HepG2 (cell line): ENCODE measurements around the gene TRIM27. TPM values are rescaled to one million over a fixed set of nuclear protein-coding genes. Genes with fewer than 3 reads are reported as not detected.
"Not testable (repeated sequence)": the region's sequence is repeated elsewhere in the genome, so short reads cannot be mapped to it uniquely, and the experiment has no call there.

Experiments
- ATAC-seq: fragments of 200-7000 bp; cut with Tn5 transposase; 3 replicates; pipeline ENCODE4 v1.9.1; 2020; ENCODE audit warnings: mild to moderate bottlenecking, moderate library complexity
- BruUV-seq: library from RNA; stranded (reverse); fragments of 400-500 nt; replicated peaks from 2 replicates; lab custom pipeline; 2021; lab: Mats Ljungman, UMichigan
- CTCF ChIA-PET: fragments of 300-600 bp; formaldehyde crosslinking; extraction: SDS; loops from one replicate; lab custom pipeline; 2021; ENCODE audit warnings: low total read pairs, inconsistent platforms, low intra/inter-chr PET ratio; lab: Yijun Ruan, JAX
- POLR2A ChIA-PET: fragments of 350-600 bp; sonication (Branson Sonifier 250); formaldehyde crosslinking; loops from one replicate; lab custom pipeline; 2020; ENCODE audit warnings: antibody characterized with exemption, inconsistent platforms; lab: Yijun Ruan, JAX
- DNase-seq: peaks from one replicate; pipeline ENCODE4 v3.0.0-alpha.2; 2015; ENCODE audit warnings: low spot score
- FAIRE-seq: peaks from 3 replicates; lab custom pipeline; 2011; peaks lifted over from hg19 to GRCh38; lab: Jason Lieb, UNC
- H2AFZ ChIP-seq: one replicate; pipeline ENCODE4 v1.6.1; 2011; ENCODE audit warnings: low read length, inconsistent platforms
- H3K27ac ChIP-seq: fragments of 300-600 bp; 3 replicates; pipeline ENCODE4 v1.8.0; 2011; ENCODE audit warnings: mixed run types, mild to moderate bottlenecking, mixed read lengths, low read length, inconsistent platforms; ENCODE audit not compliant: insufficient read depth; ENCODE audit errors: extremely low read length
- H3K27me3 ChIP-seq, 2 experiments: fragments of 200-600 bp in 1 of 2; 2 replicates in 1 of 2; 3 replicates in 1 of 2; pipeline versions ENCODE4 v1.6.0 to v1.8.0; 2011; ENCODE audit warnings: low read length in 2 of 2, mild to moderate bottlenecking in 2 of 2, moderate library complexity in 2 of 2, inconsistent platforms in 1 of 2; ENCODE audit not compliant: insufficient read depth in 2 of 2, control insufficient read depth in 1 of 2
- H3K36me3 ChIP-seq, 2 experiments: fragments of 200-600 bp in 1 of 2; replicated peaks in 1 of 2; 2 replicates in 1 of 2; 3 replicates in 1 of 2; pipeline versions ENCODE4 v1.5.1 to v1.8.0; 2011; ENCODE audit warnings: low read length in 2 of 2, inconsistent platforms in 1 of 2; ENCODE audit not compliant: insufficient read depth in 2 of 2, control insufficient read depth in 1 of 2
- H3K4me1 ChIP-seq: 2 replicates; pipeline ENCODE4 v1.5.1; 2012; ENCODE audit warnings: low read length, inconsistent platforms; ENCODE audit not compliant: insufficient read depth
- H3K4me2 ChIP-seq: 2 replicates; pipeline ENCODE4 v1.6.0; 2011; ENCODE audit warnings: low read depth, low read length, inconsistent platforms
- H3K4me3 ChIP-seq, 3 experiments: fragments of 200-600 bp in 1 of 3; sonication (generic), shearing (Covaris generic) in 1 of 3; replicated peaks in 1 of 3; 2 replicates each; pipeline ENCODE4 v1.5.1; 2011 to 2016; ENCODE audit warnings: low read length in 3 of 3, inconsistent platforms in 2 of 3, low read depth in 2 of 3, mild to moderate bottlenecking in 2 of 3, control low read depth in 1 of 3, mixed read lengths in 1 of 3; ENCODE audit not compliant: insufficient read depth in 1 of 3
- H3K79me2 ChIP-seq: one replicate; pipeline ENCODE4 v1.6.1; 2011; ENCODE audit warnings: low read length, inconsistent platforms; ENCODE audit not compliant: insufficient read depth
- H3K9ac ChIP-seq: 2 replicates; pipeline ENCODE4 v1.6.0; 2011; ENCODE audit warnings: mild to moderate bottlenecking, low read depth, low read length, inconsistent platforms; ENCODE audit not compliant: insufficient read depth
- H3K9me3 ChIP-seq: 2 replicates; pipeline ENCODE4 v1.5.1; 2012; ENCODE audit warnings: mild to moderate bottlenecking, low read length
- H4K20me1 ChIP-seq: 2 replicates; pipeline ENCODE4 v1.6.0; 2011; ENCODE audit warnings: inconsistent platforms, mild to moderate bottlenecking, low read length, moderate library complexity; ENCODE audit not compliant: insufficient read depth
- BRCA1 ChIP-seq: sonication (generic); formaldehyde crosslinking; IDR thresholded peaks from 2 replicates; pipeline ENCODE4 v1.4.0; 2020; ENCODE audit warnings: missing genetic modification reagents
- HNF4A ChIP-seq: sonication (generic); formaldehyde crosslinking; IDR thresholded peaks from 2 replicates; pipeline ENCODE4 v1.4.0; 2020; ENCODE audit warnings: missing genetic modification reagents
- MAFK ChIP-seq, 2 experiments: IDR thresholded peaks in 1 of 2; conservative IDR thresholded peaks in 1 of 2; 2 replicates each; pipeline ENCODE4 v1.6.1; 2011; ENCODE audit warnings: improper control_type of control experiment in 2 of 2, low read length in 2 of 2
- NFIC ChIP-seq: IDR thresholded peaks from 2 replicates; pipeline ENCODE4 v1.6.1; 2012; ENCODE audit warnings: mild to moderate bottlenecking, low read length, inconsistent platforms
- NFYB ChIP-seq: sonication (generic); formaldehyde crosslinking; IDR thresholded peaks from 2 replicates; pipeline ENCODE4 v1.4.0; 2020; ENCODE audit warnings: missing genetic modification reagents
- NFYC ChIP-seq: IDR thresholded peaks from 2 replicates; pipeline ENCODE4 v1.6.1; 2016; ENCODE audit warnings: missing genetic modification reagents, missing compliant biosample characterization
- POLR2A ChIP-seq, 2 experiments: IDR thresholded peaks; 2 replicates each; pipeline ENCODE4 v1.6.1; 2011; ENCODE audit warnings: low read depth in 2 of 2, low read length in 2 of 2, mild to moderate bottlenecking in 1 of 2, moderate library complexity in 1 of 2; ENCODE audit not compliant: insufficient read depth in 1 of 2
- PRPF4 ChIP-seq: fragments of 200-400 bp; formaldehyde crosslinking; IDR thresholded peaks from 2 replicates; pipeline ENCODE4 v1.6.1; 2016; ENCODE audit warnings: low read length, low read depth; ENCODE audit not compliant: poor library complexity, severe bottlenecking
- SP1 ChIP-seq, 2 experiments: fragments of 450-650 bp in 1 of 2; sonication (generic) in 1 of 2; formaldehyde crosslinking in 1 of 2; IDR thresholded peaks; 2 replicates each; pipeline versions ENCODE4 v1.4.0 to v1.6.1; 2016 to 2020; ENCODE audit warnings: missing genetic modification reagents in 1 of 2
- STAT5B ChIP-seq: sonication (generic); formaldehyde crosslinking; IDR thresholded peaks from 2 replicates; pipeline ENCODE4 v1.4.0; 2020; ENCODE audit warnings: missing genetic modification reagents
- ZBTB38 ChIP-seq: sonication (generic); formaldehyde crosslinking; IDR thresholded peaks from 2 replicates; pipeline ENCODE4 v1.5.1; 2020; ENCODE audit warnings: mild to moderate bottlenecking, missing genetic modification reagents
- ZC3H4 ChIP-seq: sonication (generic); formaldehyde crosslinking; IDR thresholded peaks from 2 replicates; pipeline ENCODE4 v1.4.0; 2020; ENCODE audit warnings: missing genetic modification reagents, borderline replicate concordance
- ZNF543 ChIP-seq: sonication (generic); formaldehyde crosslinking; IDR thresholded peaks from 2 replicates; pipeline ENCODE4 v1.4.0; 2020; ENCODE audit warnings: mild to moderate bottlenecking, missing genetic modification reagents
- WGBS: methylation state at CpG from one replicate; pipeline ENCODE4 v1.1.6; 2017; ENCODE audit warnings: low lambda C conversion rate; 5-methylcytosine and 5-hydroxymethylcytosine counted together
- in situ Hi-C: cut with HindIII; loops from 2 replicates; pipeline ENCODE4 v1.10.0; 2017; ENCODE audit warnings: low pct_unique_long_range_greater_than_20kb; ENCODE audit not compliant: extremely low pct_ligation_motif_present
- intact Hi-C: fragments of 100-400 bp; cut with micrococcal nuclease; formaldehyde crosslinking; loops from one replicate; pipeline ENCODE4 v1.10.0; 2022; ENCODE audit not compliant: unreplicated experiment
- polyA plus RNA-seq, 8 experiments: library from polyadenylated mRNA; depleted of rRNA in 3 of 8; stranded (reverse) in 7 of 8; unstranded in 1 of 8; fragments of >200 nt; fragmentation: Illumina TruSeq in 4 of 8; extraction: Trizol in 4 of 8; gene quantifications; 2 replicates each; pipeline versions ENCODE4 v1.2.1 to v1.2.3, GENCODE V29; 2011 to 2016; ENCODE audit warnings: low read depth in 4 of 8, missing spikeins in 1 of 8, mixed read lengths in 1 of 8; ENCODE audit not compliant: insufficient read depth in 1 of 8
- total RNA-seq, 5 experiments: library from RNA; depleted of rRNA; stranded (reverse); fragments of >200 nt; fragmentation: Illumina TruSeq; extraction: Trizol; gene quantifications; 2 replicates each; pipeline ENCODE4 v1.2.3, GENCODE V29; 2016; ENCODE audit warnings: low read depth in 1 of 5
- TF ChIP-seq, protein P1 (sequence below): sonication (generic); formaldehyde crosslinking; IDR thresholded peaks from 2 replicates; pipeline ENCODE4 v1.4.0; 2020; ENCODE audit warnings: missing genetic modification reagents, mild to moderate bottlenecking, borderline replicate concordance

TRIM27 gene
- total and polyA plus RNA-seq, 2 of the 13 experiments (the other 11 are each of a cell fraction or from before 2014, with no cell fraction given), result 88.6 to 112 TPM

DNA sequence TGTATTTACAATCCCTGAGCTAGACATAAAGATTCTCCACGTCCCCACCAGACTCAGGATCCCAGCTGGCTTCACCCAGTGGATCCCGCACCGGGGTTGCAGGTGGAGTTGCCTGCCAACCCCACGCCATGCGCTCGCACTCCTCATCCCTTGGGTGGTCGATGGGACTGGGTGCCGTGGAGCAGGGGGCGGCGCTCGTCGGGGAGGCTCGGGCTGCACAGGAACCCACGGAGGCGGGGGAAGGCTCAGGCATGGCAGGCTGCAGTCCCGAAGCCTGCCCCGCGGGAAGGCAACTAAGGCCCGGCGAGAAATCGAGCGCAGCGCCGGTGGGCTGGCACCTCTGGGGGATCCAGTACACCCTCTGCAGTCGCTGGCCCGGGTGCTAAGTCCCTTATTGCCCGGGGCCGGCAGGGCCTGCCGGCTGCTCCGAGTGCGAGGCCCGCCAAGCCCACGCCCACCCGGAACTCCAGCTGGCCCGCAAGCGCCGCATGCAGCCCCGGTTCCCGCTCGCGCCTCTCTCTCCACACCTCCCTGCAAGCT, 25.9 kb upstream of the TRIM27 start:
- H2AFZ ChIP-seq, H3K9ac ChIP-seq, ATAC-seq, CTCF ChIA-PET, DNase-seq, H3K4me3 ChIP-seq, H3K27me3 ChIP-seq, H3K4me2 ChIP-seq, H3K27ac ChIP-seq, intact Hi-C loops, BruUV-seq, H4K20me1 ChIP-seq, H3K9me3 ChIP-seq, H3K79me2 ChIP-seq, FAIRE-seq, in situ Hi-C loops, H3K36me3 ChIP-seq: not testable (repeated sequence)
- peaks cover 71% of the 10 kb centered on the region for H3K4me1 ChIP-seq
- POLR2A ChIA-PET, result interaction anchor here (2.3 to 2.6 kb wide), 2 partner anchors 27 to 31 kb away, joined by 13 to 17 read pairs; partner anchors contain the start of gene TRIM27
- TF ChIP-seq ZBTB38, result peak; percentile 60; the same call in 1 of the 2 replicates
- 98% methylated on average over 32 of the region's 41 CpGs for WGBS

DNA sequence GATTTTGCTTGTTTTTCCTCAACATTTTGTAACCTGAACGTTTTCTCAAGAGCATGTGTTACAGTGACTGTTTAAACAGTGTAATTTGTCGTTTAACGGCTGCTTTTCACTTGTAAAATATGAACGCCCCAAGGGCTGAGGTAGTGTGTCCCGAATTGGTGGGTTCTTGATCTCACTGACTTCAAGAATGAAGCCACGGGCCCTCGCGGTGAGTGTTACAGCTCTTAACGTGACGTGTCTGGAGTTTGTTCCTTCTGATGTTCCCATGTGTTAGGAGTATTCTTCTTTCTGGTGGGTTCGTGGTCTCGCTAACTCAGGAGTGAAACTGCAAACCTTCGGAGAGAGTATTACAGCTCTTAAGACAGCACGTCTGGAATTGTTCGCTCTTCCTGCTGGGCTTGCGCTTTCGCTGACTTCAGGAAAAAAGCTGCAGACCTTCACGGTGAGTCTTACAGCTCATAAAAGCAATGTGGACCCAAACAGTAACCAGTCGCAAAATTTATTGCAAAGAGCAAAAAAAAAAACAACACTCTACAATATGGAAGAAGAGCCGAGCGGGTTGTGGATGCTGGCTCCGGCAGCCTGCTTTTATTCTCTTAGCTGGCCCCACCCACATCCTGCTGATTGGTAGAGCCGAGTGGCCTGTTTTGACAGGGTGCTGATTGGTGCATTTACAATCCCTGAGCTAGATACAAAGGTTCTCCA, 25.1 kb upstream of the TRIM27 start:
- Histone ChIP-seq H3K36me3 (no peaks in the 10 kb centered on the region), H3K4me1 (peaks cover 69% of the 10 kb centered on the region), H3K27me3 (peaks cover 0 to 3% of the 10 kb centered on the region in 2 experiments; a peak in 1 of 5 replicates), H3K27ac (peak overlapping the region; percentile 54), H3K9me3 (no peaks in the 10 kb centered on the region), H3K79me2 (no peaks in the 10 kb centered on the region), H3K4me3 (peak overlapping the region in 1 of 3 experiments; percentile 23; a peak in 1 of 6 replicates), H3K9ac (no peak overlapping the region), H3K4me2 (peak overlapping the region; percentile 58), H2AFZ (peak overlapping the region; percentile 39), H4K20me1 (no peaks in the 10 kb centered on the region)
- peak; percentile 66 for DNase-seq
- ChIA-PET POLR2A (interaction anchor here (1.8 to 2.6 kb wide), 3 partner anchors 26 to 54 kb away, joined by 7 to 17 read pairs (median 13); partner anchors contain the start of gene TRIM27), CTCF (no interaction called here)
- in situ Hi-C loops (no loop called here), intact Hi-C loops (no loop called here)
- peak; percentile 6; the same call in 2 of the 3 replicates for ATAC-seq
- BruUV-seq, result TSS peak; percentile 100
- 77% methylated on average over 23 of the region's 23 CpGs for WGBS
- FAIRE-seq, result no peak
- TF ChIP-seq MAFK (conservative IDR thresholded peaks at IDR 0.05 in 1 of 2, IDR thresholded peaks at IDR 0.05 in 1 of 2; ENCODE audit: low read length in 2 of 2) (peak; percentile 10 to 28; a peak in 2 of 4 replicates), BRCA1 (CRISPR knock-in tag) (no peak), SP1 (IDR thresholded peaks at IDR 0.05) (no peak), SP1 (CRISPR knock-in tag; IDR thresholded peaks at IDR 0.05) (peak; percentile 50; the same call in 1 of the 2 replicates), STAT5B (CRISPR knock-in tag) (no peak), PRPF4 (peak; percentile 33), NFYB (peak; percentile 85), POLR2A (IDR thresholded peaks at IDR 0.05; ENCODE audit: insufficient read depth in 1 of 2, low read depth in 2 of 2, low read length in 2 of 2) (peak; percentile 60 to 92), ZNF543 (CRISPR knock-in tag) (no peak), NFYC (CRISPR knock-in tag) (peak; percentile 77), NFIC (0 out of 2 replicates have a peak, but pooled peaks have one; percentile 27), ZC3H4 (CRISPR knock-in tag) (peak; percentile 96), HNF4A (CRISPR knock-in tag) (no peak)
- TF ChIP-seq, protein P1, sequence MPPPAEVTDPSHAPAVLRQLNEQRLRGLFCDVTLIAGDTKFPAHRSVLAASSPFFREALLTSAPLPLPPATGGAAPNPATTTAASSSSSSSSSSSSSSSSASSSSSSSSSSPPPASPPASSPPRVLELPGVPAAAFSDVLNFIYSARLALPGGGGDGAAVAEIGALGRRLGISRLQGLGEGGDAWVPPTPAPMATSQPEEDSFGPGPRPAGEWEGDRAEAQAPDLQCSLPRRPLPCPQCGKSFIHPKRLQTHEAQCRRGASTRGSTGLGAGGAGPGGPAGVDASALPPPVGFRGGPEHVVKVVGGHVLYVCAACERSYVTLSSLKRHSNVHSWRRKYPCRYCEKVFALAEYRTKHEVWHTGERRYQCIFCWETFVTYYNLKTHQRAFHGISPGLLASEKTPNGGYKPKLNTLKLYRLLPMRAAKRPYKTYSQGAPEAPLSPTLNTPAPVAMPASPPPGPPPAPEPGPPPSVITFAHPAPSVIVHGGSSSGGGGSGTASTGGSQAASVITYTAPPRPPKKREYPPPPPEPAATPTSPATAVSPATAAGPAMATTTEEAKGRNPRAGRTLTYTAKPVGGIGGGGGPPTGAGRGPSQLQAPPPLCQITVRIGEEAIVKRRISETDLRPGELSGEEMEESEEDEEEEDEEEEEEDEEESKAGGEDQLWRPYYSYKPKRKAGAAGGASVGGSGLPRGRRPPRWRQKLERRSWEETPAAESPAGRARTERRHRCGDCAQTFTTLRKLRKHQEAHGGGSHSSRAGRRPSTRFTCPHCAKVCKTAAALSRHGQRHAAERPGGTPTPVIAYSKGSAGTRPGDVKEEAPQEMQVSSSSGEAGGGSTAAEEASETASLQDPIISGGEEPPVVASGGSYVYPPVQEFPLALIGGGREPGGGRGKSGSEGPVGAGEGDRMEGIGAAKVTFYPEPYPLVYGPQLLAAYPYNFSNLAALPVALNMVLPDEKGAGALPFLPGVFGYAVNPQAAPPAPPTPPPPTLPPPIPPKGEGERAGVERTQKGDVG, result peak; percentile 63; the same call in 1 of the 2 replicates
